GM19023 (cell line): ENCODE measurements around the gene RBM3.

Experiments used
- ATAC-seq: cut with Tn5 transposase; IDR thresholded peaks from one replicate; pipeline ENCODE4 v1.9.1; 2021; ENCODE audit warnings: mild to moderate bottlenecking, moderate library complexity; ENCODE audit not compliant: unreplicated experiment

RBM3 gene

DNA sequence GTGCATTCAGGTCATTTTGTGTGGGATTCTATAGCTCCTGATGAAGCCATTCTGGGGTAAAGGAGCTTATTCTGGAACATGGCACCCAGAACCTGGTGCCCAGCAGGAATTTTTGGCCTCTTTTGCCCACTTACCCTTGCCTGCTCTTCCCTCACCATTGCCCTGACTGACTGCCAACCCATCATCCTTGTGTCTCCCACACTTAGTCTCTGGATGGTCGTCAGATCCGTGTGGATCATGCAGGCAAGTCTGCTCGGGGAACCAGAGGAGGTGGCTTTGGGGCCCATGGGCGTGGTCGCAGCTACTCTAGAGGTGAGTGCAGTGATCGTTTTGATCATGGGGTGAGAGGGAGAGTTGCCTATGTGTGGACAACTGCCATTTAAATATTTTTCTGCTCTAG lies 1.8 kb downstream of the RBM3 start:
- no peak for ATAC-seq

DNA sequence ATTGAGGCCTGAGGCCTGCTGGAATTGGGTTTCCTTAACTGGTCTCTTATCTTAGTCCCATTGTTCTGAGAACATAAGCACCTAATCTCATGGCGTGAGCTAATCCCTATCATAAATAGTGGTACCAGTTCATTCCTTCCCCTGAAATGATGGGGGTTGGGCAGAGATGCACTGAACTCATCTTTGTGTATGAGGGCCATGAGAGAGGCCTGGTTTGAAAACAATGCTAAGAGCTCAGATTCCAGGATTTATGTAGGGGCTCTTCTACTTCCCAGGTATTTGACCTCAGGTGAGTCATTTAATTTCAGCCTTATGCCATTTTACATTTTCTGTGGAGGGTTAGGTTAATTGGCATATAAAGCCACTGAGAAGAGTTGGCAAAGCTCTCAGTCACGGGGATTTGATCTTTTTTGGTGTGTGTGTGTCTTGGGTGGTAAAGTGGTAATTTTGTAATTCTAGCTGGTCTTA lies 4.4 kb downstream of the RBM3 start:
- ATAC-seq, result no peak

DNA sequence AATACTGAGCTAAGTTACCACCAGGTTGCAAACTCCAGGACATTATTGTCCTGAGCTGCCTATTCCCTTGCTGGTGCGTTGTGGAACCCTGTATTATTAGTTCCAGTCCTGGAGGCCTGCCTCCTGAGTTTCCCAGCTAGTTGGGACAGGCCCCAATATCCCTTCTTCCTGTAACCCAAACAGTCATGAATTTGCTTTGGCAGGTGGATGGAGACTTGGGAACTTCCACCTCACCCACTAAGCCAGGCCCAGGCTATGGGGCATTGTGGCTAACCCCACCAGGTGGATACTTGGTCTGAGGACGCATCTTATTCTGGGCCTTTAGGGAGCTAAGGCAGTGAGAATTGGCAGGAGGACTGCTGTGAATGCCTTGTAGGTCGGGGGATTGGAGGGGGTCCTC lies 5.0 kb downstream of the RBM3 start:
- no peak for ATAC-seq

DNA sequence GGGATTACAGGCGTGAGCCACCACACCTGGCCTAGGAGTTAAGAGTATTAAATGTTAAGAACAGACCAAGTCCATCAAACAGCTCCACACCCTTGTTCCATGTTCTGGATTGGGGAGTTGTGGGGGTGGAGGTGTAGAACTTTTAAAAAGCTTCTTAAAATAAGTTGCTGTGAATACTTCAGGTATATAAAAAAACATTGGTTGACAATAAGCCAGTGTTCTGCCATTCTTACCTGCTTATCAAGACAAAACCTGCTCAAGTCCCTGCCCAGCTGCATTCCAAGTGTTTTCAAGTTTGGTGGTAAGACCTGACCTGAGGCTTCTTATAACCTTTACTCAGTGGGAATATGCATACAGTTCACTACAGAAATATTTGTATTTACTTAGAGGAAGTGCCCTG lies 6.4 kb downstream of the RBM3 start:
- ATAC-seq, result no peak

DNA sequence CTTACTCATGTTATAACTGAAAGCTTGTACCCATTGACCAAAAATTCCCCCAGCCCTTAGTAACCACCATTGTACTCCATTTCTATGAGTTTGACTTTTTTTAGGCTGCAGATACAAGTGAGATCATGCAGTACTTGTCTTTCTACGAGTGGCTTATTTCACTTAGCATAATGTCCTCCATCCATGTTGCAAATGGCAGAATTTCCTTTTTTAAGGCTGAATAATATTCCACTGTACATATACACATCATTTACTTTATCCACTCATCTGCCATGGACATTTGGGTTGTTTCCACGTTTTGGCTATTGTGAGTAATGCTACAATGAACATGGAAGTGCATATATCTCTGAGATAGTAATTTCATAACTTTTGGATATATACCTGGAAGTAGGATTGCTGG lies 10.4 kb downstream of the RBM3 start:
- no peak for ATAC-seq

DNA sequence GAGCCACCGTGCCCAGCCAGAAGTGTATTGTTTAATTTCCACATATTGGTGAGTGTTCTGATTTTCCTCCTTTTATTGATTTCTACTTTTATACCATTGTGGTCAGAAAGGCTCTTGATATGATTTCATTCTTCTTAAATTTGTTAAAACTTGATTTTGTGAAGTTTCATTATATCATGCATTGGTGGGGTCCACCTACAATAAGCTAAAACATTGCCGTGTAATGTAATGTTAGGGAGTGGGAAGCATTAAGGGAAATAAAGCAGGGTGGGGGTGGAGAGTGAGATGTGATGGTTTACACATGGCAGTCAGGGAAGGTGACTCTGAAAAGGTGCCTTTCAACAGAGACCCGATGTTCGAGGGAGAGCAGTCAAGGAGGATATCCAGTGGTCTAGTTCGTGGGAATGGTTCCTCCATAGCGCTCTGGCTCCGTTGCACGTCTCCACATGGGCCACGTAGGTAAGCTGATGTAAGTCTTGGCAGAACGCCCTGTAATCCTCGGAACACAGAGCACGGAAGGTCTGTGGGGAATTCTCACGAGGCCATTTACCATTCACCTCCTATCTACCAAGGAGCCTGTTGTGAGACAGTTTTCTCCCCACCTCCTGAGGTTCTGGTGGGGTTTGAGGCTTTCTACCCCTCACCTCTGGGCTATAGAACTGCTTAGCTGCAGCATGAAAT lies 15.3 kb downstream of the RBM3 start:
- ATAC-seq, result no peak

DNA sequence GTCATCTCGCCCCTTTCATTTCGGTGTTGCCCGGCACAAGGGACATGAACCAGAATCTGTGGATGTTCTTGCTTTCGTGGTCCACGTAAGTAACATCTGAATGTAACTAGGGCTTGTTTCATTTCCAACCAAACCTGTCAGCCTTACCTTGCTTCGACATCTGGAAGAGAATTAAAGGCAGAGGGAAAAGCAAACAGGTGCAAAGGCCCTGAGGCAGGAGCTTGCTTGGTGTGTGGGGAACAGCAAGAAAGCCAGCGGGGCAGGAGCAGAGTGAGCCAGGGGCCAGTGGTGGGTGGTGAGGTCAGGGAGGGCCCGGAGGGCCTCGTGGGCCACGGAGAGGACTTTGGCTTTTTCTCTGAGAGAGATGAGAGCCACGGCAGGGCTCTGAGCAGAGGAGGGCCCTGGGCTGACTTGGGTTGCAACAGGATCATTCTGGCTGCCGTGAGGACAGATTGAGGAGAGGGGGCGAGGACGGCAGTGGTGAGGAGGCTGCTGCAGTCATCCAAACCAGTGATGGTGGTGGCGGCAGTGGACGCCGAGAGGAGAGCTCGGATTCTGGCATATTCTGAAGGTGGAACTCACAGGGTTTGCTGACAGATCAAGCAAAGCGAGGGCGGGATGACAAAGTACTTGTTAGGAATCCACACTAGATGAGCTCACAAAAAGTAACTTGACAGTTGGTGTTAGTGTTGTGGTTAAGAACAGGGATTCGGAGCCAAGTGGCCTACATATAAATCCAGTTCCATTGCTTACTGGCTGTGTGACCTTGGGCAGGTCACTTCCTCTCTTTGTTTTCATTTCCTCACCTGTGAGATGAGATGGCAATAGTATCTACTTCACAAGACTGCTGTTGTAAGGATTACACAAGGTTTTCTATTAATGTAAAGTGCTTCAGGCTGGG lies 16.2 kb downstream of the RBM3 start:
- ATAC-seq, result no peak

DNA sequence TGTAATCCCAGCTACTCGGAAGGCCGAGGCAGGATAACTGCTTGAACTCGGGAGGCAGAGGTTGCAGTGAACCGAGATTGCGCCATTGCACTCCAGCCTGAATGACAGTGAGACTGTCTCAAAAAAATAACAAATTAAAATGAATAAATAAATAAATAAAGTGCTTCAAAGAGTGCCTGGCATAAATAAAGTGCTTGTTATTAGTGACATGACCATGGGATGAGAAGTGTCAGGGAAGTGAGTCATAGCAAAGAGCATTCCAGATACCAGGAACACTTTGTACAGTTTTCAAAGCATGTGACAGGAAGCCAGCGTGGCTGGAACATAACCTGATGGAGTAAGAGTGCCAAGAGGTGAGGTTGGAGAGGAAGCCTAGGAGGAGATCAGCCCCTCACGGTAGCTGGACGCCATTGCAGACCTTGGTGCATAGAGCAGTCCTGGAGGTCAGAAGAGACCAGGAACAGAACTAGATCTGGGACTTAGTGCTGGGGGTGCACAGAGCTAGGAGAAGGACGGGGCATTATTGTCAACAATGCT lies 17.0 kb downstream of the RBM3 start:
- no peak for ATAC-seq

DNA sequence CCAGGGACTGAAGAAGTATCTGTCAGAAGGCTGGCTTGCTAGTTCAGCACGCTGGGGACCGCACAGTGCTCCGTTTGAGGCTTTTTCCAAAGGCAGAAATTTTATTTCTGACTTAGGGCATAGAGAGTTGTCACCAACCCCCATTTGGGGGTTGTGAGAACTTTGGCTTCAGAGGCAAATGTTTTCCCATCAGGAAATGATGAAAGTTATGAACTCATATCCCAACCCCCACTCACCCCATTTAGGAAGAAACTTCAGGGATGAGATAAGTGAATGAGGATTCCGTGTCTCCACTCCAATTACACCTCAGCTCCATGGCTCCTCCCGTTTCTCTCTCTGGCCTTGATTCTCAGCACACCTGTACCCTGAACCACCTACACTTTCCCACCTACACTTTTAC lies 18.7 kb downstream of the RBM3 start:
- ATAC-seq, result no peak

DNA sequence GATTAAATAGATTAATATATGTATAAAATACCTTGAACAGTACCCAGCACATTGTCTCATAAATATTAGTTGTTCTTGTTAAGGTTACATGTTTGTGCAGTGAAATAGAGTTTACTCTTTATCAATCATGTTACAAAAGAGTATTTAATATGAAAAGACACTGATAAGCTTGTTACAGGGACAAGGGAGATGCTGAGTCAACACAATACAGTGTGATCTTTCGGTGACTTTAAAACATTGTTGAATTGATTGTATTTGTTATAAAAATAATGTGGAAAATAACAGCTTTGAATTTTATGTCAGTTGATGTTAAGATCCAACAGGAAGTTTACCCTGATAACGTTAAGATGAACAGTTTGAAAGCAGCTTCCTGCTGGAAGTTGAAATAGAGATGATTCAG lies 21.6 kb downstream of the RBM3 start:
- no peak for ATAC-seq

DNA sequence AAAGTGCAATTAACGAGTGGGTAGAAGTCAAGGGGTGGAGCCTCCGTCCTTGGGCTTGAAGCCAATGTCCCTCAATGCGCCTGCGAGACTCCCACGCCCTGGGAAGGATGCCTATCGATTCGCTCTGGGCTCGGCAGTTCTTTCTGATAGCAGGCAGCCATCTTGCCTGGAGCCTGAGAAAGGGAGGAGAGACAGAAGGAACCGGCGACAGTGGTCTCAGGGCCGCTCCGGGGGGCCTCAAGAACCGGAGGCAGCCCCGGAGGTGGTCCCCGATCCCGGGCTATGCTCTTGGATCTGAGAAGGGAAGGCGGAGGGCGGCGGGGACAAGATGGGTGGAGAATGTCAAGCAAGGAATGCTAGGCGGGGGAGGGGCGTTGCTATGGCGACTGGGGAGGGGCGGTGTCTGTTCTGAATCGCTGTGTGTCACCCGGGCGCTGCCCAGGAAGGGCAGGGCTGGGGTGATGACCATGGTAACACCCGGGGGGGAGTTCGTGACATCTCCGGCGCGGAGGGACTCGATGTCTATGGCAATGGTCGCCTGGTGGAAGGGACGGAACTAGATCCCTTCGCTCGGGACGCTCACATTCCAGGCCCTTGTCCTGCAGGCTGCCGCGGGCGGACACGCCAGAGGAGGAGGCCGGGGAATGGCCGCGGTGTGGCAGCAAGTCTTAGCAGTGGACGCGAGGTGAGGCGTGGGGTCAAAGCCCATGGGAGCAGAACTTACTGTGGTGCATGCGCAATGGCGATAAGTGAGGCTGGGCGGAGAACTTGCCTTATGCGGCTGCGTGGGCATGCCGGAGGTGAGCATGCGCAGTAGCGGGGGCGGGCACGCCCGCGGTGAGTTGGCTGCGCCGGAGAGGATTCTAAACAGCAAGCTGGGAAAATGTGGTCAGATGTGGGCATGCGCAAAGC lies 23.3 kb downstream of the RBM3 start, which contains the start of gene WDR13:
Gene WDR13 (plus strand): TSS at position 140 of the 912 bp plus-strand sequence. CDS start 505 bp downstream, at position 645.
- peak; percentile 69 for ATAC-seq

DNA sequence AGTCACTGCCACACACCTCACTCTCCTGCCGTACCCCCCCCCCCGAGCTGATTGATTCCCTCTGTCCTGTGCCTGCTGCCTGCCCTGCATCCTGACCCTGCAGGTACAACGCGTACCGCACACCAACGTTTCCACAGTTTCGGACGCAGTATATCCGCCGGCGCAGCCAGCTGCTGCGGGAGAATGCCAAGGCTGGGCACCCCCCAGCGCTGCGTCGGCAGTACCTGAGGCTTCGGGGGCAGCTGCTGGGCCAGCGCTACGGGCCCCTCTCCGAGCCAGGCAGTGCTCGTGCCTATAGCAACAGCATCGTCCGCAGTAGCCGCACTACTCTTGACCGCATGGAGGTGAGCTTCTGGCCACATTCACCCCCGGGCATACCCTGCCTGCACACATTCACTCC lies 24.3 kb downstream of the RBM3 start:
- ATAC-seq, result no peak

DNA sequence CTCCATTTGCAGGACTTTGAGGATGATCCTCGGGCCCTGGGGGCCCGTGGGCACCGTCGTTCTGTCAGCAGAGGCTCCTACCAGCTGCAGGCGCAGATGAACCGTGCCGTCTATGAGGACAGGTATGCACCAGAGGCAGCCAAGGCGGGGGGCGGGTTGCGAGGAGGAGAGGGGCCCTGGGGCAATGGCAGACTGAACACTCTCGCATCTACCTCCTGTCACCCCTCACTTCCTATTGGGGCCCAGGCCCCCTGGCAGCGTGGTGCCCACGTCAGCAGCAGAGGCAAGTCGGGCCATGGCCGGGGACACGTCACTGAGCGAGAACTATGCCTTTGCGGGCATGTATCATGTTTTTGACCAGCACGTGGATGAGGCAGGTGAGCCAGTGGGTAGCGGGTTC lies 25.1 kb downstream of the RBM3 start:
- no peak for ATAC-seq

DNA sequence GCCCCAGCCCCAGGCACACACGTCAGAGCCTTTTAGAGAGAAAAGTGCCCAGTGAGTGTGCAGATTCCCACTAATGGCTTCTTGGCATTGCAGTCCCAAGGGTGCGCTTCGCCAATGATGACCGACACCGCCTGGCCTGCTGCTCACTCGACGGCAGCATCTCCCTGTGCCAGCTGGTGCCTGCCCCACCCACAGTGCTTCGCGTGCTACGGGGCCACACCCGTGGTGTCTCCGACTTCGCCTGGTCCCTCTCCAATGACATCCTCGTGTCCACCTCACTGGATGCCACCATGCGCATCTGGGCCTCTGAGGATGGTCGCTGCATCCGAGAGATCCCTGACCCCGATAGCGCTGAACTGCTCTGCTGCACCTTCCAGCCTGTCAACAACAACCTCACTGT lies 25.9 kb downstream of the RBM3 start:
- ATAC-seq, result no peak

DNA sequence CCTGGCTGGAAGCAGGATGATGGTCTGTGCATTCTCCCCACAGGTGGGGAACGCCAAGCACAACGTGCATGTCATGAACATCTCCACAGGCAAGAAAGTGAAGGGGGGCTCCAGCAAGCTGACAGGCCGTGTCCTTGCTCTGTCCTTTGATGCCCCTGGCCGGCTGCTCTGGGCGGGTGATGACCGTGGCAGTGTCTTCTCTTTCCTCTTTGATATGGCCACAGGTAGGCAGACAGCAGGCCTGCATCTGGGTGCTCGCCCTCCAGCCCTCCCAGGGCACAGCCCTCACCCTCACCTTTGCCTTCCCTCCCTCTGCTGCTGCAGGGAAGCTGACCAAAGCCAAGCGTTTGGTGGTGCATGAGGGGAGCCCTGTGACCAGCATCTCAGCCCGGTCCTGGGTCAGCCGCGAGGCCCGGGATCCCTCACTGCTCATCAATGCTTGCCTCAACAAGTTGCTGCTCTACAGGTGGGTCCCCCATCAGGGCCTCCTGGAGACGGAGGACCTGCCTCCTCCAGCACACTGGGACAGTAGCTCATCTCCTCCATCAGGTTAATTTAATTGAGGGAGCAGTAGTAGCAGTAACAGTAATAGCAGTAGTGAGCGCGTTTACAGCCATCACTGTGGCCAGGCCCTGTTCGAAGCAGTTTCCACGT lies 27.6 kb downstream of the RBM3 start:
- no peak for ATAC-seq

DNA sequence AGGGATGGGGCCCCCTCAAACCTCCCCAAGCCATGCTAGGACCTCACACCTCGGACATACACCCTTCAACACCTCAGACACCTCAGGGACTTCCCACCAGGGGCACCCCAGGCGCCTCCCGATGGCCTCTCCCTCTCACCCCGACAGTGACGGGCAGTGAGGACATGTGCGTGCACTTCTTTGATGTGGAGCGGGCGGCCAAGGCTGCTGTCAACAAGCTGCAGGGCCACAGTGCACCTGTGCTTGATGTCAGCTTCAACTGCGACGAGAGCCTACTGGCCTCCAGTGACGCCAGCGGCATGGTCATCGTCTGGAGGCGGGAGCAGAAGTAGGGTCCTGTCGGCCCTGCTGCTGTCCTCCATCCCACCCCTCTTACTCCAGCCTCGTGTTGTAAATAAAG lies 30.4 kb downstream of the RBM3 start:
- ATAC-seq, result no peak

DNA sequence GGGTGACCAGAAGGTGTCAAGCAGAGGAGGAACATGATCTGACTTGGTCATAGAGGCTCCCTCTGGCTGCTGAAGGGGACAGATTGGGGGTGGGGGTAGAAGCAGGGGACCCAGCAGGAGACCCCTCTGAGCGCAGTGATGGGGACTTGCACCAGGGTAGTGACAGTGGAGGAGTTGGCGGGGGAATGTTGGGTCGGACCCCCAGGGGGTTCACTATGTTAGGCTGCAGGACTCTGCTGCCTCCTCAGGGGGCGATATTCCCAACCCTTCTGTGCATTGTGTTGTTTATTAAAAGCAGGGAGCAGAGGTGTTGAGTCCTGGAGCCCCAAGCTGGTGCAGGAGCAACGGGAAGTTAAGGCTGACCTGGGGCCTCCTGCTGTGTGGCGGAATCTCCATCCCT lies 31.8 kb downstream of the RBM3 start:
- ATAC-seq, result no peak

DNA sequence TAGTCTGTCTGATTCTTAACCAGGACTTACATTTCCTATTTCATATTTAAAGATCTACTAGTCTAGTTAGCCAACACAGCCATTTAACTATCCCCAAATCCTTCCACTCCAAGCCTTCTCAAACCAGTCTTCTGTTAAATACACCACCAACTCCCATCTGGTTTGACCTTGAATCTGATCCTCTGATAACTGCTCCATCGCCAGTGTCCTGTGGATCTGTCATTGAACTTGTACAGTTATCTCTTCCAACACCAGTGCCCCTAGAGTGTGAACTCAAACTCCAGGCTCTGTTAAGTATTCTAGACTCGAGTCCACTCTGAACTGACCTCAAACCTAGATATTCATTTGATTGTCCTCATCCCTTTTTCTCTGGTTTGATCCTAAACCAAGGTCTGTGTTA lies 37.4 kb downstream of the RBM3 start:
- ATAC-seq, result no peak

DNA sequence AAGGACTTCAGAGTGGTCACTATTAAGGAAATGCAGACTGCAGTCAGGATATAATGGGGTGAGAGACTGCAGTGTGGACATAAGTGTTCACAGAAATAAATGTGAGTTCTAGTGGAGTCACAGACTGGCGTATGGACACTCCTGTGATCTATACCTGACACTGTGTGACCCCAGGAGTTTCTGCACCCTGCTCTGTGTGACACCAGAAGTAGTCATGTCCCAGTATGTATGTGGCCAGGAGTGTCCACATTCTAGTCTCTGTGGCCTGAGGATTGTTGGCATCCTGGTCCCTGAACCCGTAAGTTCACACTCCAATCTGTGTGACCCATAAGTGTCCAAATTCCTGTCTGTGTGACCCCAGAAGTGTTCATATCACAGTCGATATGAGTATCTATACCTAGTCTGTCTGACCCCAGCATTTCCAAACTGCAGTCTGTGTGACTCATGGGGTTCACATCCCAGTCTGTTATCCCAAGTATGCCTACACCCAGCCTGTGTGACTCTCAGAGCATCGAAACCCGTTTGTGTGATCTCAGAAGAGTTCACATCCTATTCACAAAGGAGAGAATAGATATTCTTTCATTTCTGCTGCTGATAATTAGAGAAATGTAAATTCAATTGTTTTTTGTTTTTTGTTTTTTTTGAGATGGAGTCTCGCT lies 39.3 kb downstream of the RBM3 start:
- no peak for ATAC-seq

DNA sequence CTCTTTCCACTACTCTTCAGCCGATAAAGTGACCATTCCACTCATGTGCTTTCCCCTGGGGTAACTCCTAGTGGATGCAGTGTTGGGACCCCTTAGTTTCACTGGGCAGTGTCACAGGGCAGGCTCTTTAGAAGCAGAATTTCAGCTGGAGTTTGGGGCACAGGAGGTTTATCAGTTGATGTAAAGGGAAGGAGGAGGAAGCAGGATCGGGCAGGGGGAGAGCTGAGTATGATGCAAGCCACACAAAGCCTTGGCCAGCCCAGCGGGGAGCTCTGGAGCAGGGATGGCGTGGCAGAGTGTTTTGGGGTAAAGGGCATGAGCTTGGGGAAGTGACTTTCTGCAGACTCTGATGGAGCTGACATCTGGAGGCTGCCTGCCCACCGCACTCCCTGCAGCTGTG lies 42.3 kb downstream of the RBM3 start:
- ATAC-seq, result no peak
